Osteocyte (in vitro differentiated cells): ENCODE measurements around the gene ESRP2. TPM values are rescaled to one million over a fixed set of nuclear protein-coding genes. Genes with fewer than 3 reads are reported as not detected.

ENCODE experiments used
- DNase-seq: peaks from one replicate; pipeline ENCODE4 v3.0.0; 2021; ENCODE audit warnings: mixed read lengths; ENCODE audit not compliant: unreplicated experiment; ENCODE audit errors: extremely low spot score
- H3K27ac Mint-ChIP-seq: one replicate; pipeline ENCODE4 v1.8.0; 2021; ENCODE audit warnings: mild to moderate bottlenecking, mixed read lengths; ENCODE audit not compliant: unreplicated experiment
- H3K27me3 Mint-ChIP-seq: one replicate; pipeline ENCODE4 v1.8.0; 2021; ENCODE audit warnings: mixed read lengths; ENCODE audit not compliant: unreplicated experiment
- H3K36me3 Mint-ChIP-seq: one replicate; pipeline ENCODE4 v1.8.0; 2021; ENCODE audit warnings: mixed read lengths; ENCODE audit not compliant: unreplicated experiment
- H3K4me1 Mint-ChIP-seq: one replicate; pipeline ENCODE4 v1.8.0; 2021; ENCODE audit warnings: mixed read lengths; ENCODE audit not compliant: unreplicated experiment
- H3K4me3 Mint-ChIP-seq: one replicate; pipeline ENCODE4 v1.8.0; 2021; ENCODE audit warnings: mild to moderate bottlenecking, moderate library complexity, mixed read lengths; ENCODE audit not compliant: unreplicated experiment
- H3K9me3 Mint-ChIP-seq: one replicate; pipeline ENCODE4 v1.8.0; 2021; ENCODE audit warnings: mixed read lengths; ENCODE audit not compliant: unreplicated experiment
- CTCF ChIP-seq: fragments of 200-600 bp; sonication (generic); IDR thresholded peaks from 2 replicates; pipeline ENCODE4 v1.5.0; 2021; ENCODE audit warnings: antibody characterized with exemption, mild to moderate bottlenecking, moderate library complexity
- long read RNA-seq: library from polyadenylated mRNA; unstranded; transcript quantifications from one replicate; pipeline ENCODE4 v2.0.0, GENCODE V29; 2021
- total RNA-seq: library from RNA; stranded (reverse); gene quantifications from 2 replicates; pipeline ENCODE4 v1.2.1, GENCODE V29; 2021

The ESRP2 gene
- 0.16 and 0.24 TPM in 2 replicates for total RNA-seq
- long read RNA-seq = 0 reads

GRCh38 chr16:68235887-68236136 lies at the start of gene ESRP2:
Gene ESRP2 (minus strand): TSS chr16:68236127. CDS start chr16:68236045, 82 bp downstream.
- Mint-ChIP-seq H3K4me1 (peaks cover 20% of the 10 kb centered on the region), H3K27me3 (no peaks in the 10 kb centered on the region), H3K9me3 (no peaks in the 10 kb centered on the region), H3K27ac (peak within 1 kb of the TSS; percentile 89), H3K4me3 (peak within 1 kb of the TSS; percentile 84), H3K36me3 (no peaks in the 10 kb centered on the region)
- TF ChIP-seq CTCF = no peak
- DNase-seq = no peak

- no peak for TF ChIP-seq CTCF
- no peak for DNase-seq
- Mint-ChIP-seq H3K4me1 (peaks cover 37% of the 10 kb centered on the region), H3K27ac (no peak overlapping the region), H3K36me3 (peaks cover 39% of the 10 kb centered on the region), H3K27me3 (no peaks in the 10 kb centered on the region), H3K9me3 (no peaks in the 10 kb centered on the region), H3K4me3 (no peak overlapping the region)
These were observed 49.8 kb upstream of the ESRP2 start for GRCh38 chr16:68285683-68286082.

DNA sequence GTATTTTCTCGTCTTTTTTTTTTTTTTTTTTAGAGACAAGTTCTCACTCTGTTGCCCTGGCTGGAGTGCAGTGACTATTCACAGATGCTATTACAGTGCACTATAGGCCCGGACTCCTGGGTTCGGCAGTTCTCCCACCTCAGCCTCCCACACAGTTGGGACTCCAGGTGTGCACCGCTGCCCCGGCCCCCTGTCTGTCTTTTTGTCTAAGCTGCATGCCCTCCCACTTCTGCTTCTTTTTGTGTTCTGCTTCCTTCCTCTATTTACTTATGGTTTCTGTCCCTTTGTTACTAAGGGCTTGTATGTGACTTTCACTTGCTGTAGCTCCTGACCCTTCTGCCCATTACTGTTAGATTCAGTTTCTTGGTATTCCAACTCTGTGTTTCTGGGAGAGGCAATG lies 48.9 kb upstream of the ESRP2 start:
- DNase-seq = no peak
- H3K27ac Mint-ChIP-seq = no peak overlapping the region
- no peak overlapping the region for H3K4me3 Mint-ChIP-seq
- peaks cover 28% of the 10 kb centered on the region for H3K4me1 Mint-ChIP-seq
- TF ChIP-seq CTCF = no peak
- peaks cover 40% of the 10 kb centered on the region for H3K36me3 Mint-ChIP-seq
- H3K27me3 Mint-ChIP-seq = no peaks in the 10 kb centered on the region
- H3K9me3 Mint-ChIP-seq = no peaks in the 10 kb centered on the region

DNA sequence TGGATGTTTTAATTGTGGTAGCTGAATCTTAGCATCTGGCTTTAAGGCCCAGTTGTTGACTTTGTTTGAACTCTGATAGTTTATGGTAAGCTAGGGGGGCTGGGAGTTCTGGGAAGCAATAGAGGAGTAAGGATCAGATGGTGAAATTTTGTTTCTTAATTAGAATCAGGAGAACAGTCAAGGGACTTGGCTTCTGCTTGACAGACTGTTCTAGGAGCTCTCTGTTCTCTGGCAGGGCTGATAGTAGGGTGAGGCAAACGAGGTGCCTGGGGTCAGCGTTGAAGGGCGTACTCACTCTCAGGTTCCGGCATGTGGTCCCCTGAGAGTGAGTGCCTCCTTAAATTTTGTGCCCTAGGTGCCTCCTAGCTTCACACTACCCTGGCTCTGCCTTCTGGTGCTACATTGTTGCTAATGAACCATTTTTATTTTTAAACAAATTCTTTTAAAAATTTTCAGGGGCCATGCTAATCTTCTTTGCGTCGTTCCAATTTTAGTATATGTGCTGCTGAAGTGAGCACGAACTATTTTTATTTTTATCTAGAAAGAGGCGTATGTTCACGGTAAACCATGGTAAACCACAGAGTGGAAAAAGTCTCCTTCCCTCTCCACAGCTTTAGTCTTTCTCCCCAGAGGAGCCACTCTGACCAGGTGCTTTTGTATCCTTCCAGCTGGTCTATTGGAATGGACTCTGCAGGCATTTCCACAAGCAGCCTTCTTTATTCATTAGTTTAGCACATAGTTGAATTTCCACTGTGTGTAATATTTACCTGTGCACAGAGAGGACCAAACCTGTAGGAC lies 48.1 kb upstream of the ESRP2 start:
- no peak for DNase-seq
- Mint-ChIP-seq H3K36me3 (peaks cover 45% of the 10 kb centered on the region), H3K27me3 (no peaks in the 10 kb centered on the region), H3K9me3 (no peaks in the 10 kb centered on the region), H3K4me1 (peaks cover 20% of the 10 kb centered on the region), H3K27ac (peak overlapping the region; percentile 15), H3K4me3 (no peak overlapping the region)
- no peak for TF ChIP-seq CTCF

GRCh38 chr16:68283346-68283745 lies 47.4 kb upstream of the ESRP2 start:
- Mint-ChIP-seq H3K27ac (peak overlapping the region; percentile 8), H3K27me3 (no peaks in the 10 kb centered on the region), H3K9me3 (no peaks in the 10 kb centered on the region), H3K36me3 (peaks cover 45% of the 10 kb centered on the region), H3K4me1 (peaks cover 17% of the 10 kb centered on the region), H3K4me3 (no peak overlapping the region)
- no peak for TF ChIP-seq CTCF
- DNase-seq = no peak
